ENCODE results near the gene ANKRD33B.

ANKRD33B gene

DNA sequence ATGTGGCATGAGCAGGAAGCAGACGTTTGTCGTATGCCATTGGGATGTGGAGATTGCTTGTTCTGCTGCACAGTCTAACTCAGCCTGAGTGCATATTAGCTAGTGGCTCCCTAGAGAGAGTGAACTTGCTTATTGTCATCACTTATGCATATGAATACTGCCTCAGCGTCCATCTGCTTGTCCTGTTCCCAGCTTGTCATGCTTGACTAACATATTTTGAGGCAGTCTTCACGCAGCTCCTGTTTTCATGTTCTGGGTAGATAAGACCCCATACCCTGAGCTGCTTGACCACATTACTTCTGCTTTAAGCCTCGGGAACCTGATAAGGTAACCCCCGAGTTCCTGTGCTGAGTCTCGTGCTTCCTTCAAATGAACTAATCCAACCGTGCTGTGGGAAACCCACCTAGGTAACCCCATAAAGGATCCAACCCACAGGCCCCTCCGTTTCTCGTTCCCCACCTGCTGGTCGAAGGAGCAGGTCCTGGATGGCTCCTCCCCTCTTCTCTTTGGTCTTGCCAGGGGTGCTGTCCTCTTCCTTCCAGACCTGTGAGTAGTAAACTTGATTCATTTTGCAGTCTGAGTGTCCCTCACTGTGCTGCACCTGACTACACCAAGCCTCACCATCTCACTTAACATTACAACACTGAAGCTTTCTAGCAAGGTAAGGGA lies 25.0 kb downstream of the ANKRD33B start:
- H3K27ac ChIP-seq: peak overlapping the region; percentile 78
- H3K4me3 ChIP-seq (ENCODE audit: low read depth in 1 of 2, low read length in 1 of 2): peak overlapping the region; percentile 22 to 30
- no peaks in the 10 kb centered on the region for H3K36me3 ChIP-seq
- peaks cover 57 to 68% of the 10 kb centered on the region in 2 experiments for H3K4me1 ChIP-seq (ENCODE audit: control insufficient read depth in 1 of 2, insufficient read depth in 1 of 2, low read depth in 1 of 2, low read length in 1 of 2)
- no peaks in the 10 kb centered on the region for H3K9me3 ChIP-seq
- TF ChIP-seq, protein P1, sequence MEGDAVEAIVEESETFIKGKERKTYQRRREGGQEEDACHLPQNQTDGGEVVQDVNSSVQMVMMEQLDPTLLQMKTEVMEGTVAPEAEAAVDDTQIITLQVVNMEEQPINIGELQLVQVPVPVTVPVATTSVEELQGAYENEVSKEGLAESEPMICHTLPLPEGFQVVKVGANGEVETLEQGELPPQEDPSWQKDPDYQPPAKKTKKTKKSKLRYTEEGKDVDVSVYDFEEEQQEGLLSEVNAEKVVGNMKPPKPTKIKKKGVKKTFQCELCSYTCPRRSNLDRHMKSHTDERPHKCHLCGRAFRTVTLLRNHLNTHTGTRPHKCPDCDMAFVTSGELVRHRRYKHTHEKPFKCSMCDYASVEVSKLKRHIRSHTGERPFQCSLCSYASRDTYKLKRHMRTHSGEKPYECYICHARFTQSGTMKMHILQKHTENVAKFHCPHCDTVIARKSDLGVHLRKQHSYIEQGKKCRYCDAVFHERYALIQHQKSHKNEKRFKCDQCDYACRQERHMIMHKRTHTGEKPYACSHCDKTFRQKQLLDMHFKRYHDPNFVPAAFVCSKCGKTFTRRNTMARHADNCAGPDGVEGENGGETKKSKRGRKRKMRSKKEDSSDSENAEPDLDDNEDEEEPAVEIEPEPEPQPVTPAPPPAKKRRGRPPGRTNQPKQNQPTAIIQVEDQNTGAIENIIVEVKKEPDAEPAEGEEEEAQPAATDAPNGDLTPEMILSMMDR (IDR thresholded peaks at IDR 0.05): no peak
- H3K27me3 ChIP-seq: no peaks in the 10 kb centered on the region

DNA sequence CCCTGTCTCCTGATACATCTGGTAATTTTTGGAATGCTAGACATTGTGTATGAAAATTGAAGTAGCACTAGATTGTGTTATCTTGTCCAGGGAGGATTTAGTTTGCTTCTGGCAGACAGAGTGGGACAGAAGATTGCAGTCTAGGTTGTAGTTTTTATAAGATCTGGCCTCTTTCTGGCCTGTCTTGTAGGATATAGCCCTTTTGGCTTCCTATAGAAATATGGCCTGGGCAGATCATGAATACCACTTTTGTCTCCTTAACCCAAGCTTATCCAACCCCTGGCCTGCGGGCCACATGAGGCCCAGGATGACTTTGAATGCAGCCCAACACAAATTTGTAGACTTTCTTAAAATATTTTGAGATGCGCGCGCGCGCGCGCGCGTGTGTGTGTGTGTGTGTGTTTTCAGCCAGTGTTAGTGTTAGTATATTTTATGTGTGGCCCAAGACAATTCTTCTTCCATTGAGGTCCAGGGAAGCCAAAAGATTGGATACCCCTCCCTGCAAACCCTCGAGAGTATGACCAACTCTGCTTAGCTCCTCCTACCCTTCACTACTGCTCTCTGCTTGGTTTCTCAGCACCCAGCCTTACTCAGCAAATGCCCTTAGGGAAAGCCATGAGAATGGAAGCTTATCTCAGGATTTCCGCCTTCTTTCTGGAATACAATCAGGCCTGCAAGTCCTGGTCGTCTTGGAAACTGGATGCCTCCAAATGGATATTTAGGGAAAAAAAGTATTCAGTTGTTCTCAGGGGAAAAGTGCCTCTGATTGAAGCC lies 26.5 kb downstream of the ANKRD33B start:
- no peaks in the 10 kb centered on the region for H3K9me3 ChIP-seq
- no peaks in the 10 kb centered on the region for H3K27me3 ChIP-seq
- peak overlapping the region; percentile 48 for H3K27ac ChIP-seq
- TF ChIP-seq, protein P1 (IDR thresholded peaks at IDR 0.05): no peak
- H3K36me3 ChIP-seq: no peaks in the 10 kb centered on the region
- no peak overlapping the region for H3K4me3 ChIP-seq (ENCODE audit: low read depth in 1 of 2, low read length in 1 of 2)
- peaks cover 43 to 59% of the 10 kb centered on the region in 2 experiments for H3K4me1 ChIP-seq (ENCODE audit: control insufficient read depth in 1 of 2, insufficient read depth in 1 of 2, low read depth in 1 of 2, low read length in 1 of 2)

DNA sequence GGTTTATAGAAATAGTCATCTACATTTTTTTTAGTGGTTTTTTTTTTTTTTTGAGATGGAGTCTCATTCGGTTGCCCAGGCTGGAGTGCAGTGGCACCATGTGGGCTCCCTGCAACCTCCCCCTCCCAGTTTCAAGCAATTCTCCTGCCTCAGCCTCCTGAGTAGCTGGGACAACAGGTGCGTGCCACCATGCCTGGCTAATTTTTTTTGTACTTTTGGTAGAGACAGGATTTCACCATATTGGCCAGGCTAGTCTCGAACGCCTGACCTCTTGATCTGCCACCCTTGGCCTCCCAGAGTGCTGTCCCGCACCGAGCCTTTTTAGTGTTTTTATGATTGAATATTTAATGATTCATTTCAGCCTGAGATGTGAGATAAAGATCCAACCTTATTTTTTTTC lies 27.3 kb downstream of the ANKRD33B start:
- H3K4me3 ChIP-seq (ENCODE audit: low read depth in 1 of 2, low read length in 1 of 2): no peak overlapping the region
- H3K4me1 ChIP-seq (ENCODE audit: control insufficient read depth in 1 of 2, insufficient read depth in 1 of 2, low read depth in 1 of 2, low read length in 1 of 2): peaks cover 43 to 59% of the 10 kb centered on the region in 2 experiments
- H3K9me3 ChIP-seq: no peaks in the 10 kb centered on the region
- TF ChIP-seq, protein P1 (IDR thresholded peaks at IDR 0.05): no peak
- no peaks in the 10 kb centered on the region for H3K27me3 ChIP-seq
- no peaks in the 10 kb centered on the region for H3K36me3 ChIP-seq
- no peak overlapping the region for H3K27ac ChIP-seq

DNA sequence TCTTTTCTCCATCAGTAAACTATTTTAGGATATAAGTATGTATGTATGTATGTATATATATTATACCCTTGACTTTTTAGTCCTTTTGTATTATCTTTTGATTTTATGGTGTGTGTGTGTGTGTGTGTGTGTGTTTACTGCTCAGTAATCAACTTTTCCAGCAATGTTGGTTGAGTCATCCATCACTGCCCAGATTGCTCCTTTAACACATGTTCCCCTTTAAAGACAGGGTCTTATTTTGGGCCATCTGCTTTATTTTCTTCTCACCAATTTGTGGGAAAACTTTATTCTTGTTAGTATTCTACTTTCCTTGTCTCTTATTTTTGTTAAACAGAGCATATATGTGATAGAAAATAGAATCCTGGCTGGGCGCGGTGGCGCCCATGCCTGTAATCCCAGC lies 28.1 kb downstream of the ANKRD33B start:
- peaks cover 38 to 57% of the 10 kb centered on the region in 2 experiments for H3K4me1 ChIP-seq (ENCODE audit: control insufficient read depth in 1 of 2, insufficient read depth in 1 of 2, low read depth in 1 of 2, low read length in 1 of 2)

DNA sequence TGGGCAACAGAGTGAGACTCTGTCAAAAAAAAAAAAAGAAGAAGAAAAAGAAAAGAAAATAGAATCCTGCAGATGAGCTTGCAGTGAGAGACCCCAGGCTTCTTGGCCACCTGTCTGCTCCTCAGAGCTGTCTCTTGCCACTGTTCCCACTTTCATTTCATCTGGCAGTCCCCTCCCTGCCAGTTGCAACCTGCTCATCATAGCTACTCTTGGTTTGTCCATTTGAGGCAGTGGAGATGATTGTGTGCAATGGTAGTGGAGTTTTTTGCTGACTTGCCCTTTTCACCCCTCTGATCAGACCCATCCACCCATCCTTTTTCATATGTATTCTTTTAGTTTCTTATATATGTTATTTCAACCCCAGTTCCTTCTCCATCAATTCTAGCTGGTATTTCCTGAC lies 28.7 kb downstream of the ANKRD33B start:
- Histone ChIP-seq H3K27ac (peak overlapping the region; percentile 41), H3K4me1 (ENCODE audit: control insufficient read depth in 1 of 2, insufficient read depth in 1 of 2, low read depth in 1 of 2, low read length in 1 of 2) (peaks cover 38 to 57% of the 10 kb centered on the region in 2 experiments), H3K9me3 (no peaks in the 10 kb centered on the region), H3K4me3 (ENCODE audit: low read depth in 1 of 2, low read length in 1 of 2) (no peak overlapping the region), H3K27me3 (no peaks in the 10 kb centered on the region), H3K36me3 (no peaks in the 10 kb centered on the region)
- TF ChIP-seq, protein P1 (IDR thresholded peaks at IDR 0.05): no peak

More for the DNA sequence above, 28.1 kb downstream of the ANKRD33B start:
- no peaks in the 10 kb centered on the region for H3K36me3 ChIP-seq
- no peak overlapping the region for H3K27ac ChIP-seq
- no peaks in the 10 kb centered on the region for H3K9me3 ChIP-seq
- H3K4me3 ChIP-seq (ENCODE audit: low read depth in 1 of 2, low read length in 1 of 2): no peak overlapping the region
- no peaks in the 10 kb centered on the region for H3K27me3 ChIP-seq
- TF ChIP-seq, protein P1 (IDR thresholded peaks at IDR 0.05): no peak
